GM23338 (cell line): ENCODE data around the gene KRT3. TPM values are rescaled to one million over a fixed set of nuclear protein-coding genes. Genes with fewer than 3 reads are reported as not detected.

ENCODE experiments used
- ATAC-seq: fragments of 200-7000 bp; cut with Tn5 transposase; 3 replicates; pipeline ENCODE4 v1.9.1; 2020
- DNase-seq: peaks from one replicate; pipeline ENCODE4 v3.0.0-alpha.2; 2015; ENCODE audit warnings: low spot score
- H2AFZ ChIP-seq: fragments of 200-600 bp; sonication (generic); 2 replicates; pipeline ENCODE4 v1.8.0; 2016; ENCODE audit warnings: antibody characterized with exemption, mild to moderate bottlenecking, moderate library complexity
- H3F3A ChIP-seq: fragments of 200-600 bp; sonication (generic); replicated peaks from 2 replicates; pipeline ENCODE4 v1.8.0; 2017; ENCODE audit warnings: antibody characterized with exemption, mixed run types, low read depth
- H3K27ac ChIP-seq: fragments of 200-600 bp; sonication (generic); 2 replicates; pipeline ENCODE4 v1.6.1; 2016; ENCODE audit warnings: low read depth
- H3K27me3 ChIP-seq: fragments of 200-600 bp; sonication (generic); 2 replicates; pipeline ENCODE4 v1.8.0; 2016; ENCODE audit warnings: mild to moderate bottlenecking, mixed run types, moderate library complexity; ENCODE audit not compliant: insufficient read depth
- H3K36me3 ChIP-seq: fragments of 200-600 bp; sonication (generic); 2 replicates; pipeline ENCODE4 v1.8.0; 2016; ENCODE audit warnings: mild to moderate bottlenecking; ENCODE audit not compliant: insufficient read depth
- H3K4me1 ChIP-seq: fragments of 200-600 bp; sonication (generic); 2 replicates; pipeline ENCODE4 v1.8.0; 2016; ENCODE audit warnings: mild to moderate bottlenecking, moderate library complexity; ENCODE audit not compliant: insufficient read depth
- H3K4me2 ChIP-seq: fragments of 200-600 bp; sonication (generic); 2 replicates; pipeline ENCODE4 v1.7.1; 2017; ENCODE audit warnings: mixed run types
- H3K4me3 ChIP-seq: fragments of 200-600 bp; sonication (generic); 2 replicates; pipeline ENCODE4 v1.6.1; 2016; ENCODE audit warnings: mixed run types
- H3K79me2 ChIP-seq: fragments of 200-600 bp; sonication (generic); replicated peaks from 2 replicates; pipeline ENCODE4 v1.8.0; 2017; ENCODE audit warnings: mild to moderate bottlenecking; ENCODE audit not compliant: insufficient read depth
- H3K9me2 ChIP-seq: fragments of 200-600 bp; sonication (generic); 2 replicates; pipeline ENCODE4 v1.8.0; 2017; ENCODE audit not compliant: insufficient read depth
- H4K20me1 ChIP-seq: fragments of 200-600 bp; sonication (generic); replicated peaks from 2 replicates; pipeline ENCODE4 v1.8.0; 2017; ENCODE audit warnings: mild to moderate bottlenecking; ENCODE audit not compliant: insufficient read depth
- H3K27ac Mint-ChIP-seq: 2 replicates; pipeline ENCODE4 v1.8.0; 2020; ENCODE audit warnings: inconsistent platforms, mild to moderate bottlenecking, moderate library complexity, mixed read lengths
- H3K27me3 Mint-ChIP-seq: 3 replicates; pipeline ENCODE4 v1.8.0; 2022; ENCODE audit warnings: low read depth, mild to moderate bottlenecking, moderate library complexity, mixed read lengths, inconsistent platforms; ENCODE audit not compliant: insufficient read depth, poor library complexity
- H3K36me3 Mint-ChIP-seq: 3 replicates; pipeline ENCODE4 v1.8.0; 2021; ENCODE audit warnings: low read depth, mild to moderate bottlenecking, inconsistent platforms, moderate library complexity, mixed read lengths
- H3K4me1 Mint-ChIP-seq: 3 replicates; pipeline ENCODE4 v1.8.0; 2020; ENCODE audit warnings: mild to moderate bottlenecking, inconsistent platforms, mixed read lengths
- H3K4me3 Mint-ChIP-seq: 3 replicates; pipeline ENCODE4 v1.8.0; 2021; ENCODE audit warnings: moderate library complexity, mild to moderate bottlenecking, inconsistent platforms, mixed read lengths
- H3K9me3 Mint-ChIP-seq: 3 replicates; pipeline ENCODE4 v1.8.0; 2020; ENCODE audit warnings: moderate library complexity, mild to moderate bottlenecking, inconsistent platforms, mixed read lengths
- CREB1 ChIP-seq: fragments of 250-450 bp; sonication (Bioruptor Pico); IDR thresholded peaks from 2 replicates; pipeline ENCODE4 v1.5.0; 2020; ENCODE audit warnings: low read depth, mild to moderate bottlenecking, moderate library complexity
- EZH2phosphoT487 ChIP-seq: fragments of 200-600 bp; sonication (generic); IDR thresholded peaks from one replicate; pipeline ENCODE4 v1.8.1; 2018; ENCODE audit warnings: antibody characterized with exemption; ENCODE audit not compliant: unreplicated experiment
- JUNB ChIP-seq: IDR thresholded peaks from one replicate; pipeline ENCODE4 v1.6.1; 2016; ENCODE audit warnings: antibody characterized with exemption; ENCODE audit not compliant: unreplicated experiment
- NANOG ChIP-seq: IDR thresholded peaks from 2 replicates; pipeline ENCODE4 v1.6.1; 2016; ENCODE audit warnings: antibody characterized with exemption, borderline replicate concordance
- POLR2AphosphoS5 ChIP-seq: IDR thresholded peaks from 2 replicates; pipeline ENCODE4 v1.6.1; 2016; ENCODE audit warnings: antibody characterized with exemption, low read depth
- STAT1 ChIP-seq: IDR thresholded peaks from one replicate; pipeline ENCODE4 v1.6.1; 2016; ENCODE audit warnings: antibody characterized with exemption; ENCODE audit not compliant: unreplicated experiment
- ZNF114 ChIP-seq: fragments of 250-450 bp; sonication (Bioruptor Pico); IDR thresholded peaks from 2 replicates; pipeline ENCODE4 v1.5.0; 2020; ENCODE audit warnings: mild to moderate bottlenecking, moderate library complexity
- ZNF331 ChIP-seq: fragments of 250-450 bp; sonication (Bioruptor Pico); IDR thresholded peaks from 2 replicates; pipeline ENCODE4 v1.5.0; 2020; ENCODE audit warnings: low read depth, mild to moderate bottlenecking, moderate library complexity
- ZNF462 ChIP-seq: fragments of 250-450 bp; sonication (Bioruptor Pico); IDR thresholded peaks from 2 replicates; pipeline ENCODE4 v1.5.0; 2020; ENCODE audit warnings: mild to moderate bottlenecking, moderate library complexity
- polyA plus RNA-seq: library from polyadenylated mRNA; unstranded; fragments of >200 nt; fragmentation: Nextera tagmentation; extraction: Ambion mirVana; gene quantifications from 2 replicates; pipeline ENCODE4 v1.2.1, GENCODE V29; 2016
- total RNA-seq: library from RNA; depleted of rRNA; stranded (reverse); fragments of >200 nt; shearing (Covaris generic); gene quantifications from 2 replicates; pipeline ENCODE4 v1.2.3, GENCODE V29; 2014
- TF ChIP-seq, protein P1 (sequence below): IDR thresholded peaks from 2 replicates; pipeline ENCODE4 v1.6.1; 2016; ENCODE audit warnings: antibody characterized with exemption
- TF ChIP-seq, protein P2 (sequence below), 2 experiments: fragments of 200-600 bp in 1 of 2; sonication (generic) in 1 of 2; conservative IDR thresholded peaks; 2 replicates each; pipeline versions ENCODE4 v1.5.1 to v1.6.1; 2016 to 2017; ENCODE audit warnings: antibody characterized with exemption in 2 of 2, low read depth in 2 of 2, mild to moderate bottlenecking in 2 of 2, moderate library complexity in 1 of 2

KRT3 gene
- total and polyA plus RNA-seq, 2 experiments from 2014 or later = not detected

GRCh38 chr12:52828591-52829021, 32.7 kb upstream of the KRT3 start:
- Histone ChIP-seq H2AFZ (no peak overlapping the region), H3K79me2 (no peaks in the 10 kb centered on the region), H3K4me2 (no peak overlapping the region), H3K36me3 (no peaks in the 10 kb centered on the region), H3K9me2 (peaks cover 13% of the 10 kb centered on the region; the same call in 1 of the 2 replicates), H3F3A (no peaks in the 10 kb centered on the region), H3K27ac (no peak overlapping the region), H3K27me3 (no peaks in the 10 kb centered on the region), H3K4me3 (no peak overlapping the region), H3K4me1 (no peaks in the 10 kb centered on the region), H4K20me1 (no peaks in the 10 kb centered on the region)
- no peaks in the 10 kb centered on the region; the same call in 1 of the 3 replicates for H3K4me1 Mint-ChIP-seq
- H3K27ac Mint-ChIP-seq = no peak overlapping the region
- H3K4me3 Mint-ChIP-seq = no peak overlapping the region
- no peaks in the 10 kb centered on the region; the same call in 1 of the 3 replicates for H3K9me3 Mint-ChIP-seq
- H3K36me3 Mint-ChIP-seq = no peaks in the 10 kb centered on the region
- peaks cover 2% of the 10 kb centered on the region for H3K27me3 Mint-ChIP-seq
- no peak for DNase-seq
- TF ChIP-seq, protein P1, sequence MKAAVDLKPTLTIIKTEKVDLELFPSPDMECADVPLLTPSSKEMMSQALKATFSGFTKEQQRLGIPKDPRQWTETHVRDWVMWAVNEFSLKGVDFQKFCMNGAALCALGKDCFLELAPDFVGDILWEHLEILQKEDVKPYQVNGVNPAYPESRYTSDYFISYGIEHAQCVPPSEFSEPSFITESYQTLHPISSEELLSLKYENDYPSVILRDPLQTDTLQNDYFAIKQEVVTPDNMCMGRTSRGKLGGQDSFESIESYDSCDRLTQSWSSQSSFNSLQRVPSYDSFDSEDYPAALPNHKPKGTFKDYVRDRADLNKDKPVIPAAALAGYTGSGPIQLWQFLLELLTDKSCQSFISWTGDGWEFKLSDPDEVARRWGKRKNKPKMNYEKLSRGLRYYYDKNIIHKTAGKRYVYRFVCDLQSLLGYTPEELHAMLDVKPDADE = no peak
- TF ChIP-seq CREB1 (CRISPR knock-in tag) = no peak
- no peak for TF ChIP-seq JUNB
- TF ChIP-seq ZNF331 (CRISPR knock-in tag) = no peak
- no peak for TF ChIP-seq NANOG
- TF ChIP-seq EZH2phosphoT487 = no peak
- ATAC-seq = no peak

GRCh38 chr12:52828156-52828555, 32.2 kb upstream of the KRT3 start:
- no peak overlapping the region for H2AFZ ChIP-seq
- no peaks in the 10 kb centered on the region; the same call in 1 of the 3 replicates for H3K4me1 Mint-ChIP-seq
- TF ChIP-seq ZNF114 (no peak), JUNB (no peak), NANOG (no peak), ZNF462 (no peak), EZH2phosphoT487 (no peak), ZNF331 (CRISPR knock-in tag) (no peak), STAT1 (no peak), POLR2AphosphoS5 (no peak)
- TF ChIP-seq, protein P1 = no peak
- TF ChIP-seq, protein P2, sequence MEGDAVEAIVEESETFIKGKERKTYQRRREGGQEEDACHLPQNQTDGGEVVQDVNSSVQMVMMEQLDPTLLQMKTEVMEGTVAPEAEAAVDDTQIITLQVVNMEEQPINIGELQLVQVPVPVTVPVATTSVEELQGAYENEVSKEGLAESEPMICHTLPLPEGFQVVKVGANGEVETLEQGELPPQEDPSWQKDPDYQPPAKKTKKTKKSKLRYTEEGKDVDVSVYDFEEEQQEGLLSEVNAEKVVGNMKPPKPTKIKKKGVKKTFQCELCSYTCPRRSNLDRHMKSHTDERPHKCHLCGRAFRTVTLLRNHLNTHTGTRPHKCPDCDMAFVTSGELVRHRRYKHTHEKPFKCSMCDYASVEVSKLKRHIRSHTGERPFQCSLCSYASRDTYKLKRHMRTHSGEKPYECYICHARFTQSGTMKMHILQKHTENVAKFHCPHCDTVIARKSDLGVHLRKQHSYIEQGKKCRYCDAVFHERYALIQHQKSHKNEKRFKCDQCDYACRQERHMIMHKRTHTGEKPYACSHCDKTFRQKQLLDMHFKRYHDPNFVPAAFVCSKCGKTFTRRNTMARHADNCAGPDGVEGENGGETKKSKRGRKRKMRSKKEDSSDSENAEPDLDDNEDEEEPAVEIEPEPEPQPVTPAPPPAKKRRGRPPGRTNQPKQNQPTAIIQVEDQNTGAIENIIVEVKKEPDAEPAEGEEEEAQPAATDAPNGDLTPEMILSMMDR (conservative IDR thresholded peaks at IDR 0.05; ENCODE audit: low read depth in 2 of 2) = no peak
- H3K36me3 ChIP-seq = no peaks in the 10 kb centered on the region
- peaks cover 2% of the 10 kb centered on the region for H3K27me3 Mint-ChIP-seq
- H3K4me3 Mint-ChIP-seq = no peak overlapping the region
- H3K9me2 ChIP-seq = peaks cover 13% of the 10 kb centered on the region; the same call in 1 of the 2 replicates
- no peak overlapping the region for H3K27ac Mint-ChIP-seq
- H3K4me2 ChIP-seq = no peak overlapping the region
- no peaks in the 10 kb centered on the region for H3K27me3 ChIP-seq
- H4K20me1 ChIP-seq = no peaks in the 10 kb centered on the region
- ATAC-seq (no peak), DNase-seq (no peak)
- no peak overlapping the region for H3K4me3 ChIP-seq
- no peak overlapping the region for H3K27ac ChIP-seq
- H3K36me3 Mint-ChIP-seq = no peaks in the 10 kb centered on the region
- H3F3A ChIP-seq = no peaks in the 10 kb centered on the region
- H3K9me3 Mint-ChIP-seq = no peaks in the 10 kb centered on the region; the same call in 1 of the 3 replicates
- no peaks in the 10 kb centered on the region for H3K4me1 ChIP-seq
- H3K79me2 ChIP-seq = no peaks in the 10 kb centered on the region
